Measurements from ENCODE around the gene CCDC63. TPM values are rescaled to one million over a fixed set of nuclear protein-coding genes. Genes with fewer than 3 reads are reported as not detected.

Gene CCDC63
- total RNA-seq, 1 donor, result not detected

DNA sequence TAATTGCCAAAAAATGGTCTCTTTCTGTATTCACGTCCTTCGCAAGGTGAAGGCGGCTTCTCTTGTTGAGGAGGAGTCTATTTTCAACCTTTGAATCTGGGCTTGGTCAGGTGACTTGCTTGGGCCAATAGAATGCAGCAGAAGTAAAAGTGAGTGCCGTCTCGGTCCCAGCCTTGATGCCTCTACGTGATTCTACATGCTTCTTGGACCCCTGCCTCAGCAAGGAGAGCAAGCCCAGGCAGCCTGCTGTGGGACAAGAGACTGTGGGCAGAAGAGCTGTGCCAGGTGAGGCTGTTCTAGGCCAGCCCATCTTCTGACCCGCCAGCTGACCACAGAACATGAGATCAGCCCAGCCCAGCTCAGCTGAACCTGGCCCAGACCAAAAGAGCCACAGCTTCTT, 39.1 kb upstream of the CCDC63 start:
- TF ChIP-seq, protein P1, sequence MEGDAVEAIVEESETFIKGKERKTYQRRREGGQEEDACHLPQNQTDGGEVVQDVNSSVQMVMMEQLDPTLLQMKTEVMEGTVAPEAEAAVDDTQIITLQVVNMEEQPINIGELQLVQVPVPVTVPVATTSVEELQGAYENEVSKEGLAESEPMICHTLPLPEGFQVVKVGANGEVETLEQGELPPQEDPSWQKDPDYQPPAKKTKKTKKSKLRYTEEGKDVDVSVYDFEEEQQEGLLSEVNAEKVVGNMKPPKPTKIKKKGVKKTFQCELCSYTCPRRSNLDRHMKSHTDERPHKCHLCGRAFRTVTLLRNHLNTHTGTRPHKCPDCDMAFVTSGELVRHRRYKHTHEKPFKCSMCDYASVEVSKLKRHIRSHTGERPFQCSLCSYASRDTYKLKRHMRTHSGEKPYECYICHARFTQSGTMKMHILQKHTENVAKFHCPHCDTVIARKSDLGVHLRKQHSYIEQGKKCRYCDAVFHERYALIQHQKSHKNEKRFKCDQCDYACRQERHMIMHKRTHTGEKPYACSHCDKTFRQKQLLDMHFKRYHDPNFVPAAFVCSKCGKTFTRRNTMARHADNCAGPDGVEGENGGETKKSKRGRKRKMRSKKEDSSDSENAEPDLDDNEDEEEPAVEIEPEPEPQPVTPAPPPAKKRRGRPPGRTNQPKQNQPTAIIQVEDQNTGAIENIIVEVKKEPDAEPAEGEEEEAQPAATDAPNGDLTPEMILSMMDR (IDR thresholded peaks at IDR 0.05; ENCODE audit: extremely low read depth, low read depth, low read length), result no peak

DNA sequence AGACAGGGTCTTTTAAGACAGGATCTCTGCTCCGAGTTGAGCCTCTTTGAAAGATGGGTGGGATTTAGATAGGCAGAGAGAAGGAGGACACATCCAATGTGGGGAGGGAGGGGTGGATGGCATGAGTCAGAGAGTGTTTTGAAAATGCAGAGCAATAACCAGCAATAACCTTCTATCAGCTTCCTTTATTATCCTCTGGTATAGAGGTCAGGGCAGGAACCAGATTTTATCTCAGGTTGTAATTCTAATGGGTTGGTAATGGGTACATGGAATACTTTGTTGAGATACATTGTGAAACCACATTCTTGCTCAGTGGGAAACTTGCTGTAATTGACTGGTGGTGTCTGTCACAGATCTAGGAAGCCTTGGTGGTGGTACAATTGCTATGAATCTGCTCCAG, 37.6 kb upstream of the CCDC63 start:
- H3K4me3 ChIP-seq (ENCODE audit: insufficient read depth, low read length), result no peak overlapping the region
- TF ChIP-seq, protein P1 (IDR thresholded peaks at IDR 0.05; ENCODE audit: extremely low read depth, low read depth, low read length), result no peak
- no peak overlapping the region for H2AFZ ChIP-seq (ENCODE audit: low read length)
- no peaks in the 10 kb centered on the region for H3K79me2 ChIP-seq (ENCODE audit: insufficient read depth, low read length)
- no peaks in the 10 kb centered on the region for H4K20me1 ChIP-seq (ENCODE audit: insufficient read depth, low read length)
- no peaks in the 10 kb centered on the region for H3K4me1 ChIP-seq (ENCODE audit: insufficient read depth, low read length)
- DNase-seq (ENCODE audit: insufficient read length, low spot score, missing footprints), result no peak
- H3K36me3 ChIP-seq (ENCODE audit: insufficient read depth, low read length), result no peaks in the 10 kb centered on the region
- H3K27ac ChIP-seq (ENCODE audit: low read depth, low read length), result no peak overlapping the region
- H3K4me2 ChIP-seq (ENCODE audit: insufficient read depth, low read length), result no peak overlapping the region
- H3K27me3 ChIP-seq (ENCODE audit: insufficient read depth, low read length), result no peaks in the 10 kb centered on the region
- peaks cover 4% of the 10 kb centered on the region for H3K9me3 ChIP-seq (ENCODE audit: low read depth, low read length)

More for the DNA sequence above, 39.1 kb upstream of the CCDC63 start:
- Histone ChIP-seq H3K27me3 (ENCODE audit: insufficient read depth, low read length) (no peaks in the 10 kb centered on the region), H4K20me1 (ENCODE audit: insufficient read depth, low read length) (no peaks in the 10 kb centered on the region), H3K4me2 (ENCODE audit: insufficient read depth, low read length) (no peak overlapping the region), H3K27ac (ENCODE audit: low read depth, low read length) (no peak overlapping the region), H3K36me3 (ENCODE audit: insufficient read depth, low read length) (no peaks in the 10 kb centered on the region), H3K4me1 (ENCODE audit: insufficient read depth, low read length) (no peaks in the 10 kb centered on the region), H2AFZ (ENCODE audit: low read length) (no peak overlapping the region), H3K9me3 (ENCODE audit: low read depth, low read length) (peaks cover 5% of the 10 kb centered on the region), H3K4me3 (ENCODE audit: insufficient read depth, low read length) (no peak overlapping the region), H3K79me2 (ENCODE audit: insufficient read depth, low read length) (no peaks in the 10 kb centered on the region)
- peak; percentile 29 for DNase-seq (ENCODE audit: insufficient read length, low spot score, missing footprints)

DNA sequence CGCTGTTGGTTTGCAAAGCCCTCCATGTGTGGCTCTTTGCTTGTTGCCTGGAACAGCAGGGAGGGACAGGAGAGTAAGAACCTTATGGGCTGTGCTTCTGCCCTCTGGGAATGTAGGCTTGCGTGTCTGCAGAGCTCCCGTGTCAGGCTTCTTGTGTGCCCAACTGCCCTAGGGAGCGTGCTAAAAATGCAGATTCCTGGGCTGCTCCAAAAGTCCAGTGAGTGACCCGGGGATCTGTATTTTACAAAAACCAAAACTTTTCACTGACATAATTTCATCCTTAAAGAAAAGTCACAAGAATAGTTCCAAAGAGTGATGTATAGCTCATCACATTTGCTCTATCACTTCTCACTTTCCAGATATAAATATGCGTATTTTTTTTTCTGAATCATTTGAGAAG, 34.8 kb upstream of the CCDC63 start:
- no peaks in the 10 kb centered on the region for H4K20me1 ChIP-seq (ENCODE audit: insufficient read depth, low read length)
- DNase-seq (ENCODE audit: insufficient read length, low spot score, missing footprints), result no peak

DNA sequence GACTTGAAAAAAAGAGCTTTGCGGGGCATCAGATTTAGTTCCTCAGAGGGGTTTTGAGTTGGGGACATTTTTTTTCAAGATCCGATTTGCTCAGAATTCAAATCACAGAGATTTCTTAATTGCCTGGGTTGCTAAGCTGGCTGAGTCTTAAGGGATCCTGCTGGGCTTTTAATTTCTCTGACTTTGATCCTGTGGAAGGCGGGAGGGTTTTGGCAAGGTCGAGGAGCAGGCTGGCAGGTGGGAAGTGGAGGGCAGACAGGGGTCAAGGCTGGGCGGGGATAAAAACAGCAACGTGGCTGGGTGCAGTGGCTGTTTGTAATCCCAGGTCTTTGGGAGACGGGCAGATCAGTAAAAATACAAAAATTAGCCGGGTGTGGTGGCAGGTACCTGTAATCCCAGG, 33.5 kb upstream of the CCDC63 start:
- H3K27me3 ChIP-seq (ENCODE audit: insufficient read depth, low read length), result no peaks in the 10 kb centered on the region
- H3K9me3 ChIP-seq (ENCODE audit: low read depth, low read length), result no peaks in the 10 kb centered on the region

More for the DNA sequence above, 34.8 kb upstream of the CCDC63 start:
- TF ChIP-seq, protein P1 (IDR thresholded peaks at IDR 0.05; ENCODE audit: extremely low read depth, low read depth, low read length), result no peak
- no peaks in the 10 kb centered on the region for H3K27me3 ChIP-seq (ENCODE audit: insufficient read depth, low read length)
- no peaks in the 10 kb centered on the region for H3K9me3 ChIP-seq (ENCODE audit: low read depth, low read length)
- H2AFZ ChIP-seq (ENCODE audit: low read length), result no peak overlapping the region
- H3K79me2 ChIP-seq (ENCODE audit: insufficient read depth, low read length), result no peaks in the 10 kb centered on the region
- H3K4me3 ChIP-seq (ENCODE audit: insufficient read depth, low read length), result no peak overlapping the region
- H3K4me1 ChIP-seq (ENCODE audit: insufficient read depth, low read length), result no peaks in the 10 kb centered on the region
- no peak overlapping the region for H3K27ac ChIP-seq (ENCODE audit: low read depth, low read length)
- no peaks in the 10 kb centered on the region for H3K36me3 ChIP-seq (ENCODE audit: insufficient read depth, low read length)
- H3K4me2 ChIP-seq (ENCODE audit: insufficient read depth, low read length), result no peak overlapping the region

More for the DNA sequence above, 33.5 kb upstream of the CCDC63 start:
- Histone ChIP-seq H3K4me1 (ENCODE audit: insufficient read depth, low read length) (no peaks in the 10 kb centered on the region), H3K36me3 (ENCODE audit: insufficient read depth, low read length) (no peaks in the 10 kb centered on the region), H4K20me1 (ENCODE audit: insufficient read depth, low read length) (no peaks in the 10 kb centered on the region), H3K4me2 (ENCODE audit: insufficient read depth, low read length) (no peak overlapping the region), H3K79me2 (ENCODE audit: insufficient read depth, low read length) (no peaks in the 10 kb centered on the region), H2AFZ (ENCODE audit: low read length) (no peak overlapping the region), H3K27ac (ENCODE audit: low read depth, low read length) (no peak overlapping the region), H3K4me3 (ENCODE audit: insufficient read depth, low read length) (no peak overlapping the region)
- DNase-seq (ENCODE audit: insufficient read length, low spot score, missing footprints), result no peak
- TF ChIP-seq, protein P1 (IDR thresholded peaks at IDR 0.05; ENCODE audit: extremely low read depth, low read depth, low read length), result no peak
